AG09309 (cell line): ENCODE results near the gene CACNG8.

Experiments
- DNase-seq: peaks from one replicate; pipeline ENCODE4 v3.0.0-alpha.2; 2010; ENCODE audit warnings: low read depth
- H3K4me3 ChIP-seq: 2 replicates; pipeline ENCODE4 v1.5.1; 2011; ENCODE audit warnings: mild to moderate bottlenecking, low read depth, low read length, moderate library complexity; ENCODE audit not compliant: control insufficient read depth
- CTCF ChIP-seq: IDR thresholded peaks from 2 replicates; pipeline ENCODE4 v1.5.1; 2011; ENCODE audit warnings: mild to moderate bottlenecking, low read depth, low read length, inconsistent platforms; ENCODE audit not compliant: insufficient read depth, control insufficient read depth; ENCODE audit errors: missing control alignments

CACNG8 gene

GRCh38 chr19:53971673-53972072 is 8.9 kb downstream of the CACNG8 start:
- no peak for DNase-seq
- TF ChIP-seq CTCF = no peak
- H3K4me3 ChIP-seq = no peak overlapping the region

GRCh38 chr19:53977429-53977990 is 14.8 kb downstream of the CACNG8 start:
- DNase-seq = peak; percentile 37
- peak overlapping the region; percentile 24 for H3K4me3 ChIP-seq
- no peak for TF ChIP-seq CTCF

- no peak for TF ChIP-seq CTCF
- DNase-seq = peak; percentile 32
- peak overlapping the region; percentile 24 for H3K4me3 ChIP-seq
Measured at GRCh38 chr19:53977991-53978731, 15.4 kb downstream of the CACNG8 start.

GRCh38 chr19:53978975-53979801 is 16.5 kb downstream of the CACNG8 start:
- DNase-seq = no peak
- TF ChIP-seq CTCF = no peak
- peak overlapping the region; percentile 35 for H3K4me3 ChIP-seq

GRCh38 chr19:53980539-53981375 is 18.0 kb downstream of the CACNG8 start:
- H3K4me3 ChIP-seq = peak overlapping the region; percentile 35
- DNase-seq = no peak
- no peak for TF ChIP-seq CTCF

GRCh38 chr19:53981376-53981951 is 18.7 kb downstream of the CACNG8 start:
- H3K4me3 ChIP-seq = no peak overlapping the region
- TF ChIP-seq CTCF = no peak
- no peak for DNase-seq
